ENCODE results near the gene SEMA3B. TPM values are rescaled to one million over a fixed set of nuclear protein-coding genes. Genes with fewer than 3 reads are reported as not detected.
A peak's percentile ranks its signal among the peaks of the same experiment; 100 is the strongest.

Gene SEMA3B
- total RNA-seq, 2 experiments from 2014 or later, result 1.9 to 2.0 TPM

DNA sequence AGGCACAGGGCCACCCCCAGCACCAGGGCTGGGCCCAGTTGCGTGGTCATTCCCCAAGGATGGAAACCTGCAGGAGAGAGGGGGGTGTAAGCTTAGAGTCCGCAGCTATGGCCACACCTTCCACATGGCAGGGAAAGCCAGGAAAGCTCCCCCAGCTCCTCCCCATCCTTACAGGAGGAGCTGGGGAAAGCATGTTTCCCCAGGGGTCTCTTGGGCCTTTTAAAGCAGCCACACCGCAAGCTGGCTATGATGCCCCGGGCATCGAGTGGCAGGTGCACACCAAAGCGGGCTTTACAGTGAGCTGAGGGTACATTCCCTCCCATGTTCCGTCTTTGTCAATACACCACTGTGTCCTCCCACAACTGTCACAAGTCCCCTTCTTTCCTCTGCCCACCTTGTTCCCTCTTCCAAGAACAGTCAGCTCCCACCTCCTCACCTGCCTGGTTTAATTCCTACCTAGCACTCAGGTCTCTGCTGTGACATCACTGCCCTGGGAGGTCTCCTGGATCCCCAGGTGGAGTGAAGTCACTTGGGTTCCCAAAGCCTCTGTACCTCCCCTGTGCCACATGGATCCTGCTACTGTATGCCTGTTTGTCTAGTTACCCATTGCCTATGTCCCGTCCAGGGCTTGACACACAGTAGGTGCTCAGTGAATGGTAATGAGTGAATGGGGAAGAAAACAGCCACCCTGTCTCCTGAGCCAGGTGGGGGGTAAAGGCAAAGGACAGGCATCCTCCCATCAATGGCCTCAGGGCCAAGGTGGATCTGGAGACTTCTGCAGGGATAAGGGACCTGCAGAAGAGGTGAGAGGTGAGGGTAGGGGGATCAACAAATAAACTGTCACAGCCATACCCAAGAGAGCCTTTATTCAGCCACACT lies 26.8 kb downstream of the SEMA3B start:
- ChIA-PET POLR2A (interaction anchor here (0.6 to 1.2 kb wide), 2 partner anchors 41 to 1014 kb away, joined by 3 to 6 read pairs; no protein-coding TSS in a partner anchor), CTCF (no interaction called here)
- Mint-ChIP-seq H3K9me3 (no peaks in the 10 kb centered on the region), H3K4me1 (ENCODE audit: low read depth) (peaks cover 49% of the 10 kb centered on the region), H3K27me3 (no peaks in the 10 kb centered on the region), H3K4me3 (peak overlapping the region; percentile 27), H3K36me3 (ENCODE audit: low read depth) (peaks cover 17% of the 10 kb centered on the region), H3K27ac (no peak overlapping the region)
- Histone ChIP-seq H3K4me1 (ENCODE audit: insufficient read depth, low read length) (peaks cover 50% of the 10 kb centered on the region), H3K4me3 (ENCODE audit: low read length) (no peak overlapping the region), H3K36me3 (ENCODE audit: insufficient read depth, low read length) (no peaks in the 10 kb centered on the region), H3K27ac (ENCODE audit: low read depth in 1 of 2, low read length in 2 of 2) (no peak overlapping the region), H3K27me3 (ENCODE audit: control insufficient read depth in 1 of 2, insufficient read depth in 2 of 2, low read length in 2 of 2) (no peaks in the 10 kb centered on the region), H3K9me3 (ENCODE audit: control insufficient read depth in 1 of 2, insufficient read depth in 1 of 2, low read length in 2 of 2) (no peaks in the 10 kb centered on the region)
- intact Hi-C loops (cut with DNase I, micrococcal nuclease), result loop anchor here (5.0 kb wide), 2 partner anchors 42 to 883 kb away; partner anchors contain the start of genes RHOA (in 1 of the 2) and TCTA (in 1 of the 2)
- TF ChIP-seq, protein P1, sequence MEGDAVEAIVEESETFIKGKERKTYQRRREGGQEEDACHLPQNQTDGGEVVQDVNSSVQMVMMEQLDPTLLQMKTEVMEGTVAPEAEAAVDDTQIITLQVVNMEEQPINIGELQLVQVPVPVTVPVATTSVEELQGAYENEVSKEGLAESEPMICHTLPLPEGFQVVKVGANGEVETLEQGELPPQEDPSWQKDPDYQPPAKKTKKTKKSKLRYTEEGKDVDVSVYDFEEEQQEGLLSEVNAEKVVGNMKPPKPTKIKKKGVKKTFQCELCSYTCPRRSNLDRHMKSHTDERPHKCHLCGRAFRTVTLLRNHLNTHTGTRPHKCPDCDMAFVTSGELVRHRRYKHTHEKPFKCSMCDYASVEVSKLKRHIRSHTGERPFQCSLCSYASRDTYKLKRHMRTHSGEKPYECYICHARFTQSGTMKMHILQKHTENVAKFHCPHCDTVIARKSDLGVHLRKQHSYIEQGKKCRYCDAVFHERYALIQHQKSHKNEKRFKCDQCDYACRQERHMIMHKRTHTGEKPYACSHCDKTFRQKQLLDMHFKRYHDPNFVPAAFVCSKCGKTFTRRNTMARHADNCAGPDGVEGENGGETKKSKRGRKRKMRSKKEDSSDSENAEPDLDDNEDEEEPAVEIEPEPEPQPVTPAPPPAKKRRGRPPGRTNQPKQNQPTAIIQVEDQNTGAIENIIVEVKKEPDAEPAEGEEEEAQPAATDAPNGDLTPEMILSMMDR (IDR thresholded peaks at IDR 0.05), result no peak
- ATAC-seq (ENCODE audit: poor library complexity), result no peak
- DNase-seq, result peak in 1 of 14 experiments; percentile 34

DNA sequence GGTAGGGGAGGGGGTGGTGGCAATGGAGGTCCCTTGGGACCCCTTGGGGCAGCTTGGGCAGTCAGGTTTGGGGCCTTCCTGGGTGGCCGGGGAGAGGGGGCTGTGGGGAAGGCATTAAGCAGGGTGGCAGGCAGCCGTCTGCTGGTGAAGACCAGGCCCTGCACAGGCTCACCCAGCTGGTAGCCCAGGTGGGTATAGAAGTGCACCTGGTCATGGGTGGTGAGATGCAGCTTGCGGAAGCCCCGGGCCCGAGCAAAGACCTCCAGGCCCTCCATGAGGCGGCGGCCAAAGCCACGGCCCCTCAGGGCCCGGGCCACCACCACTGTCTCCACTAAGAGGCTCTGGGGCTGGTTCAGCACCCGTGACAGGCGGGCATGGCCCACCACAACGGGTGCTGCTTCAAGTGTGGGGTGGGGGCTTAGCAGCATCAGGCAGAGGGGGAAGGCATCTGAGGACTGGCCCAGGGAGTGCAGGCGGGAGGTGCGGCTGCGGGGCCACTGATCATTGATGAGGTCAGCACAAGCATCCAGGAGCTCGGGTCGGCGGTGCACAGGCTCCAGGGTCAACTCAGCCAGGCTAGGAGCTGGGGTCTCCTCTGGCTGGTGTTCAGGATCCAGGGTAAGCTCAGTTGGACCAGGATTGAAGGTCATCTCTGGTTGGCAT lies 27.9 kb downstream of the SEMA3B start:
- Histone ChIP-seq H3K36me3 (ENCODE audit: insufficient read depth, low read length) (no peaks in the 10 kb centered on the region), H3K4me3 (ENCODE audit: low read length) (no peak overlapping the region), H3K27ac (ENCODE audit: low read depth in 1 of 2, low read length in 2 of 2) (no peak overlapping the region), H3K27me3 (ENCODE audit: control insufficient read depth in 1 of 2, insufficient read depth in 2 of 2, low read length in 2 of 2) (no peaks in the 10 kb centered on the region), H3K4me1 (ENCODE audit: insufficient read depth, low read length) (peaks cover 39% of the 10 kb centered on the region), H3K9me3 (ENCODE audit: control insufficient read depth in 1 of 2, insufficient read depth in 1 of 2, low read length in 2 of 2) (no peaks in the 10 kb centered on the region)
- TF ChIP-seq, protein P1 (IDR thresholded peaks at IDR 0.05), result no peak
- Mint-ChIP-seq H3K36me3 (ENCODE audit: low read depth) (peaks cover 12% of the 10 kb centered on the region), H3K27ac (peak overlapping the region; percentile 99), H3K9me3 (no peaks in the 10 kb centered on the region), H3K4me1 (ENCODE audit: low read depth) (peaks cover 43% of the 10 kb centered on the region), H3K27me3 (no peaks in the 10 kb centered on the region), H3K4me3 (peak overlapping the region; percentile 83)
- ChIA-PET CTCF (no interaction called here), POLR2A (interaction anchor here (1.2 to 3.4 kb wide), 2 partner anchors 40 to 54 kb away, joined by 6 to 42 read pairs; partner anchors contain the start of genes CYB561D2 and NPRL2)
- DNase-seq (peak in 1 of 14 experiments; percentile 42), ATAC-seq (ENCODE audit: poor library complexity) (no peak)
- intact Hi-C loops (cut with DNase I, micrococcal nuclease), result loop anchor here (5.0 kb wide), 2 partner anchors 40 to 885 kb away; partner anchors contain the start of genes RHOA (in 1 of the 2) and TCTA (in 1 of the 2)

DNA sequence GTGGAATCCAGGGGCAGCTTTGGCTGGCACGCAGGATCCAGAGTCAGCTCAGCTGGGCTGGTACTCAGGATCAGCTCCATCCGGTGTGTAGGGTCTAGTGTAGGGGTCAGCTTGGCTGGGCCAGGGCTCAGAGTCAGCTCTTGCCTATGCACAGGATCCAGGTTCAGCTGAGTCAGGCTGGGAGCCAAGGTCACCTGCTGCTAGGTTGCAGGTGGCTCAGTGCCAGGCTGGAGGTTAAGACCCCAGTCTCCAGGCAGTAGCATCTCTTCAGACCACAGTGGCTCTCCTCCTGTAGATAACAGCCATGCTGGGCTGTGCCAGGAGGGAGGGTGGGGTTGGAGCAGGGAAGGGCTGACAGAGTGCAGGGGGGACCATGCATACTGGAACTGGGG lies 28.4 kb downstream of the SEMA3B start:
- Histone ChIP-seq H3K36me3 (ENCODE audit: insufficient read depth, low read length) (no peaks in the 10 kb centered on the region), H3K4me1 (ENCODE audit: insufficient read depth, low read length) (peaks cover 38% of the 10 kb centered on the region), H3K27me3 (ENCODE audit: control insufficient read depth in 1 of 2, insufficient read depth in 2 of 2, low read length in 2 of 2) (no peaks in the 10 kb centered on the region), H3K9me3 (ENCODE audit: control insufficient read depth in 1 of 2, insufficient read depth in 1 of 2, low read length in 2 of 2) (no peaks in the 10 kb centered on the region), H3K27ac (ENCODE audit: low read depth in 1 of 2, low read length in 2 of 2) (no peak overlapping the region), H3K4me3 (ENCODE audit: low read length) (no peak overlapping the region)
- Mint-ChIP-seq H3K9me3 (no peaks in the 10 kb centered on the region), H3K27me3 (no peaks in the 10 kb centered on the region), H3K4me1 (ENCODE audit: low read depth) (peaks cover 39% of the 10 kb centered on the region), H3K27ac (peak overlapping the region; percentile 99), H3K36me3 (ENCODE audit: low read depth) (peaks cover 9% of the 10 kb centered on the region), H3K4me3 (peak overlapping the region; percentile 99)
- DNase-seq (no peak), ATAC-seq (ENCODE audit: poor library complexity) (no peak)
- ChIA-PET POLR2A (interaction anchor here (2.9 to 3.4 kb wide), 2 partner anchors 23 to 54 kb away, joined by 25 to 42 read pairs; partner anchors contain the start of genes CYB561D2 and NPRL2), CTCF (interaction anchor here (2.5 kb wide), 1 partner anchor 103 kb away, joined by 10 read pairs; no protein-coding TSS in a partner anchor)
- TF ChIP-seq, protein P1 (IDR thresholded peaks at IDR 0.05), result no peak
- intact Hi-C loops (cut with DNase I, micrococcal nuclease), result loop anchor here (5.0 kb wide), 2 partner anchors 40 to 885 kb away; partner anchors contain the start of genes RHOA (in 1 of the 2) and TCTA (in 1 of the 2)
